BE2C (cell line): ENCODE measurements around the gene BRD7.

ENCODE experiments used
- DNase-seq: peaks from one replicate; pipeline ENCODE4 v3.0.0-alpha.2; 2020
- H3K27me3 ChIP-seq: fragments of 250-450 bp; sonication (Bioruptor Pico); 2 replicates; pipeline ENCODE4 v1.5.1; 2020; ENCODE audit warnings: mild to moderate bottlenecking
- H3K36me3 ChIP-seq: fragments of 250-450 bp; sonication (Bioruptor Pico); 2 replicates; pipeline ENCODE4 v1.5.1; 2020; ENCODE audit warnings: mild to moderate bottlenecking
- H3K4me1 ChIP-seq: fragments of 250-450 bp; sonication (Bioruptor Pico); 2 replicates; pipeline ENCODE4 v1.5.1; 2020
- H3K4me3 ChIP-seq: 2 replicates; pipeline ENCODE4 v1.5.1; 2011; ENCODE audit warnings: low read depth, low read length
- H3K9me3 ChIP-seq: fragments of 250-450 bp; sonication (Bioruptor Pico); 2 replicates; pipeline ENCODE4 v1.5.1; 2020
- CTCF ChIP-seq: IDR thresholded peaks from 2 replicates; pipeline ENCODE4 v1.5.1; 2012; ENCODE audit warnings: mild to moderate bottlenecking, low read depth, low read length

The BRD7 gene

GRCh38 chr16:50272687-50273381, 96.0 kb downstream of the BRD7 start:
- Histone ChIP-seq H3K36me3 (no peaks in the 10 kb centered on the region), H3K27me3 (no peaks in the 10 kb centered on the region), H3K9me3 (no peaks in the 10 kb centered on the region), H3K4me1 (no peaks in the 10 kb centered on the region), H3K4me3 (no peak overlapping the region)
- TF ChIP-seq CTCF, result no peak
- DNase-seq, result no peak

- Histone ChIP-seq H3K27me3 (no peaks in the 10 kb centered on the region), H3K4me1 (peaks cover 4% of the 10 kb centered on the region), H3K9me3 (no peaks in the 10 kb centered on the region), H3K36me3 (no peaks in the 10 kb centered on the region), H3K4me3 (no peak overlapping the region)
- no peak for DNase-seq
- TF ChIP-seq CTCF, result no peak
Observed at GRCh38 chr16:50272111-50272571, 96.6 kb downstream of the BRD7 start.

- TF ChIP-seq CTCF, result no peak
- no peaks in the 10 kb centered on the region for H3K9me3 ChIP-seq
- no peaks in the 10 kb centered on the region for H3K36me3 ChIP-seq
- H3K27me3 ChIP-seq, result no peaks in the 10 kb centered on the region
- no peak overlapping the region for H3K4me3 ChIP-seq
- peaks cover 11% of the 10 kb centered on the region for H3K4me1 ChIP-seq
- DNase-seq, result no peak
Observed at GRCh38 chr16:50271148-50272041, 97.4 kb downstream of the BRD7 start.

- peak; percentile 3 for DNase-seq
- H3K4me3 ChIP-seq, result no peak overlapping the region
- no peaks in the 10 kb centered on the region; the same call in 1 of the 2 replicates for H3K9me3 ChIP-seq
- no peaks in the 10 kb centered on the region for H3K27me3 ChIP-seq
- peaks cover 16% of the 10 kb centered on the region for H3K4me1 ChIP-seq
- no peaks in the 10 kb centered on the region for H3K36me3 ChIP-seq
- TF ChIP-seq CTCF, result no peak
Observed at GRCh38 chr16:50270510-50271147, 98.2 kb downstream of the BRD7 start.

- no peak for DNase-seq
- Histone ChIP-seq H3K4me1 (peaks cover 23% of the 10 kb centered on the region), H3K4me3 (no peak overlapping the region)
Observed at GRCh38 chr16:50269769-50270509, 98.8 kb downstream of the BRD7 start.

More at GRCh38 chr16:50269769-50270509, 98.8 kb downstream of the BRD7 start:
- no peak for TF ChIP-seq CTCF
- Histone ChIP-seq H3K9me3 (no peaks in the 10 kb centered on the region; the same call in 1 of the 2 replicates), H3K27me3 (no peaks in the 10 kb centered on the region), H3K36me3 (no peaks in the 10 kb centered on the region)
